GM12872 (cell line): ENCODE results near the gene GNAQ.

Experiments used
- TF ChIP-seq, protein P1 (sequence below): IDR thresholded peaks from 3 replicates; pipeline ENCODE4 v1.5.1; 2011; ENCODE audit warnings: low read depth, mild to moderate bottlenecking, low read length, moderate library complexity; ENCODE audit not compliant: insufficient read depth

The GNAQ gene

GRCh38 chr9:78030553-78031443 is 813 bp downstream of the GNAQ start:
- TF ChIP-seq, protein P1, sequence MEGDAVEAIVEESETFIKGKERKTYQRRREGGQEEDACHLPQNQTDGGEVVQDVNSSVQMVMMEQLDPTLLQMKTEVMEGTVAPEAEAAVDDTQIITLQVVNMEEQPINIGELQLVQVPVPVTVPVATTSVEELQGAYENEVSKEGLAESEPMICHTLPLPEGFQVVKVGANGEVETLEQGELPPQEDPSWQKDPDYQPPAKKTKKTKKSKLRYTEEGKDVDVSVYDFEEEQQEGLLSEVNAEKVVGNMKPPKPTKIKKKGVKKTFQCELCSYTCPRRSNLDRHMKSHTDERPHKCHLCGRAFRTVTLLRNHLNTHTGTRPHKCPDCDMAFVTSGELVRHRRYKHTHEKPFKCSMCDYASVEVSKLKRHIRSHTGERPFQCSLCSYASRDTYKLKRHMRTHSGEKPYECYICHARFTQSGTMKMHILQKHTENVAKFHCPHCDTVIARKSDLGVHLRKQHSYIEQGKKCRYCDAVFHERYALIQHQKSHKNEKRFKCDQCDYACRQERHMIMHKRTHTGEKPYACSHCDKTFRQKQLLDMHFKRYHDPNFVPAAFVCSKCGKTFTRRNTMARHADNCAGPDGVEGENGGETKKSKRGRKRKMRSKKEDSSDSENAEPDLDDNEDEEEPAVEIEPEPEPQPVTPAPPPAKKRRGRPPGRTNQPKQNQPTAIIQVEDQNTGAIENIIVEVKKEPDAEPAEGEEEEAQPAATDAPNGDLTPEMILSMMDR: no peak

DNA sequence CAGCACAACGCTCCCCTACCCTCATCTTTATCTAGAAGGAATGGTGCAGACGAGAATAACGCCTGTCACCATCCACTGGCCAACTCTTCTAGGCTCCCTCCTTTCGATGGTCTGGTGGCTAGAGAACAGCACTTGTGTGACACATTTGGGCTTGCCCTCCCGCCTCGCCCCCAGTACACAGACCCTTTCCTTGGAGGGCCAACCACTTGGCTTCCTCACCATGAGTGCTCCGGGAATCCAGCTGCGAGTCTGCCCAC is 1.4 kb downstream of the GNAQ start:
- TF ChIP-seq, protein P1: no peak

GRCh38 chr9:78029551-78030295 is 1.9 kb downstream of the GNAQ start:
- TF ChIP-seq, protein P1: no peak

DNA sequence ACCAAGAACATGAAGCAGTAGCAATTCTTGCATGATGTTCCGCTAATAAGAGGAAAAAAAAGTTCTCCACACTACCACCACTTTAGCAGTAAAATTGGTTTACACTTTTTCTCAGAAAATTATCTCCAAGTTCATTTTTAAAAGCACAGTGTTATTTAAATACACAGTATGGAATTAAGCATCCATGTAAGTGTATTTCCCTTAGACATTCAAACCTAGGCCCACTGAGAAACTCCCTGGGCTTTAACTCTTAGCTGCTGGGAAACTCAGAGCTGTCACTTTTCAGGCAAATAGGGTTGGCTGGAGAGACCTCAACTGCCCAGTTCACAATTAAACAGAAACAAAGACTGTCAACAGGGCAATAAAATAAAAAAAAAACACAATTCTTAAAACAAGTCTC is 2.7 kb downstream of the GNAQ start:
- TF ChIP-seq, protein P1: no peak

GRCh38 chr9:78026947-78027346 is 4.7 kb downstream of the GNAQ start:
- TF ChIP-seq, protein P1: no peak

GRCh38 chr9:78026416-78026815 is 5.2 kb downstream of the GNAQ start:
- TF ChIP-seq, protein P1: no peak

DNA sequence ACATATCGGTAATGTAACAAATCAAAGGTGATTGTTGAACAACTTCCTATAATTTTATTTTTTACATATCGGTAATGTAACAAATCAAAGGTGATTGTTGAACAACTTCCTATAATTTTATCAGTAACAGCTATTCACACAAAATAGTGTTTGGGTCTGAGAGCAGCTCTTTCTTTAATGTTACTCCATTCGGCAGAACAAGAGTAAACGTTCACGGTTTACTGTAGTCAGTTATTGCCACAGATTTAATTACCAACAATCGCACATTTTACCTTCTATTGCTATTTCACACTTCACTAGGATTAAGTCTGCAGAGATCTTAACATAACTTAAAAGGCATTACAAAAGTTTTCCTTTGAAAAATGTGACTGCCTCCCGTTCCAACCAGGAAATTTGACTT is 6.4 kb downstream of the GNAQ start:
- TF ChIP-seq, protein P1: no peak
